NCI-H1092 (cell line): Measurements from ENCODE around the gene SBNO2.

ENCODE experiments used
- DNase-seq: peaks from one replicate; lab custom pipeline; 2025; lab: John Stamatoyannopoulos, UW

The SBNO2 gene

DNA sequence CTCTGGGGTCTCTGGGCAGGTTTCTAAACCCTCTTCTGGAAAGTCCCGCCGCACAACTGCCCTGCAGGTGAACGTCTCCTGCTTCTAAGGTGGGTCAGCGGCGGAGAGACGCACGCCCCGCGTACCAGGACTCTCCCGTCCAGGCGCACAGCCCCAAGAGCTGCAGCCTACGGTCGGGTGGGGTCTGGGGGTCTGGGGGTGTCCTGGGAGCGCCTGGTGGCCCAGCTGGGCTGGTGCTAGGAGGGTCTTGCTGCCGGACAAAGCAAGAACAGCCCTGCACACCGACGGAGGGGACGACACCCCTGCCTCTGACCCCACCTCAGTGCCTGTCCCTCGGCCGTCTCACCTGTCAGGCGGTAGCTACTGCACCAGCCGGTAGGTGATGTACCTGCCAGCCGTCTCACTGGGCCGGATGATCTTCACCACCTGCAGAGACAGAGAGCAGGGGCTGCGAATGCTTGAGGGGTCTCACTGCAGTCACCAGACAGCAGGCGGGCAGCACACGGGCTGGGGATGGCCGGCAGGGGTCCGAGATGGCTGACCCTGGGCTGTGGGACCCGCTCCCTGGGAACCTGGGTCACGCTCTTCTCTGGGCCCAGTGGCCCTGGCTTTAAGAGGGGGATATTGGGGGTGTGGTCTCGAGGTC lies 84.8 kb downstream of the SBNO2 start:
- no peak for DNase-seq

- no peak for DNase-seq
These were observed 85.6 kb downstream of the SBNO2 start for GRCh38 chr19:1088416-1089010.

DNA sequence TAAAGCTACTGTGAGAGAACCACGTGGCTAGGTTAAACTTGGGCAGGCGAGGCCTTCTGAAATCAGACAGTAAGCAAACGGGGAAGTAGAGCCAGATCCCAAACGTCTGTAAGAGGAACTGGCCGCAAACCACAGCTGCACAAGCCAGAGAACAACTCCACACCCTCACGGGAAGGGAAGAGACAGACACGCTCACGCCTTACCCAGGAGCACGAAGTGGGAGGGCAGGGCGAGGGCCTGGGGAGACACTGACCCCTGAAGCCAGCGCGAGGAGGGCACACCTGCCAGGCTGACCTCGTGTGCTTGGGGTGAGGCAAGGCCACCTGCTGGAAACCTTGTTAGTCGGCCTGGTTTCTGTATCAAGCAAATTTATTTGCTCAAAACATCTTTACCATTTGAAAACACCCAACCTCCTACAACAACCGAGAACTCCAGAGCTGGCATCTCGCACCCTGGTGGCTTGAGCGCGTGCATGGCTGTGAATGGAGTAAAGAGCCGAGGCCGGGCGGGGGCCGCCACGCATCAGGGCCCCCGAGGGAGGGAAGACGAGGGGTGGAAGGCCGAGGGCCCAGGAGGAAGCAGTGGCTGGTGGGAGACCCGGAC lies 86.2 kb downstream of the SBNO2 start:
- DNase-seq, result no peak

DNA sequence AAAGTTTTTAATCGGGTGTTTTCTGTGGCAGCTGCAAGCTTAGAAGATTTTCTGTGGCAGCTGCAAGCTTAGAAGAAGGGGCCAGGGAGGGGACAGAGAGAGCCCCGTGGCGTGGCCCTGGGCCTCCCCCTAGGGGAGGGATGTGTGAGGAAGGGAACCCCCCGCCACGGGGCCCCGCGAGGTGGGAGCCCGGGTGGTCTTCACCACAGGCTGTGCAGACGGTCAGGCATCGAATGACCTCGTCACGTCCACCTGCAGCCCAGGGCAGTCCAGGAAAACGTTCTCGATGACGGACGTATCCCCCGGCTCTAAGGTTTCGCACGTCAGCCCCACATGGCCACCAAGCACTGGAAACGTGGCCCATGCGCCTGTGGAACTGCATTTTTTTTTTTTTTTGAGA lies 87.5 kb downstream of the SBNO2 start:
- DNase-seq, result no peak

GRCh38 chr19:1085676-1086442 lies 88.2 kb downstream of the SBNO2 start:
- DNase-seq, result no peak

DNA sequence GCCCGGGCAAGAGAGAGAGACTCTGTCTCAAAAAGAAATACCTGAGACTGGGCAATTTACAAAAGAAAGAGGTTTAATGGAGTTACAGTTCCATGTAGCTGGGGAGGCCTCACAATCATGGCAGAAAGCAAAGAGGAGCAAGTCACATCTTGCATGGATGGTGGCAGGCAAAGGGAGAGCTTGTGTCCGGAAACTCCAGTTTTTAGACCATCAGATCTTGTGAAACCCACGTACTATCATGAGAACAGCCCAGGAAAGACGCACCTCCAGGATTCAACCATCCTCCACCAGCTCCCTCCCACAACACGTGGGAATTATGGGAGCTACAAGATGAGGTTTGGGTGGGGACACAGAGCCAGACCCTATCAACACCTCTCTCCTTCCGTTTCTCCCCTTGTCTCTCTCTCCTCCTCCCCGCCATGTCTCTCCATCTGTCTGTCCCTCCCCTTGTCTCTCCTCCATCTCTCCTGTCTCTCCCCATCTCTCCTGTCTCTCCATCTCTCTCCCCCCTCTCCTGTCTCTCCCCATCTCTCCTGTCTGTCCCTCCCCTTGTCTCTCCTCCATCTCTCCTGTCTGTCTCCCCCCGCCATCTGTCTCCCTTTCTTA lies 88.9 kb downstream of the SBNO2 start:
- no peak for DNase-seq

DNA sequence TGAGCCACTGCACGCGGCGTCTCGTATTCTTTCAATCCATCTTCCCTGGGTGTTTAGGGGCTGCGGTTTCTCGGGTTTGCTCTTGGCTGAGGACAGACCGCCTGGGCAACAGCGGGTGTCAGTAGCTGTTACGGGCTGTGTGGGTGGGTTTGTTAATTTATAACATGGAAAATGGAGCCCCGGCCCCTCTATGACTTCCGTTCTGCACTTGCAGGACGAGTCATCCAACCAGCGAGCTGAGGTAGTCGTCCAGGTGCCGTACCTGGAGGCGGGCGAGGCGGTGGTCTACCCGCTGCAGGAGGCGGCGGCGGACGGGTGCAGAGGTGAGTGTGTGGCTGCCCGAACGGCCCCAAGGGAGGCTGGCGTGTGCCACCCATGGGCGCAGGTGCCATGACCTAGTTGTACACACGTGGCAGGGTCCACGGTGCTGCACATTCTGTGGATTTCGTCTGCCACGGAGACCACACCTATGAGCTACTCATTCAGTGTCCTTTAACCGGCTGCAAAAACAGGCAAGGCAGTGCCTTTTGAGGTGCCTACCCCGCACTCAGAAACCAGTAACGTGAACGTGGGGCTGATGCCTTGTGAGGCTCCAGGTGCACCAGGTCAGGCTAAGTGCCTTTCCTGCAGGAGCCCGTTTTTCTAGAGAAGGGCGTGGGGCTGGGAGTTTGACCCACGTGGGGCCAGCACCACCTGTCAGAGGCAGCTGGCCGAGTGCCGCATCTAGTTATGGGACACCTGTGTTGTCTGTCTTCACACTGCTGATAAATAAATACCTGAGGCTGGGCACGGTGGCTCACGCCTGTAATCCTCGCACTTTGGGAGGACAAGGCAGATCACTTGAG lies 89.8 kb downstream of the SBNO2 start:
- no peak for DNase-seq

- no peak for DNase-seq
These were observed 90.9 kb downstream of the SBNO2 start for GRCh38 chr19:1082928-1083816.

- no peak for DNase-seq
These were observed 91.7 kb downstream of the SBNO2 start for GRCh38 chr19:1082165-1082927.

GRCh38 chr19:1081301-1082164 lies 92.5 kb downstream of the SBNO2 start:
- DNase-seq, result no peak

- DNase-seq, result no peak
These were observed 93.5 kb downstream of the SBNO2 start for GRCh38 chr19:1080360-1081161.

GRCh38 chr19:1079566-1080111 lies 94.4 kb downstream of the SBNO2 start:
- no peak for DNase-seq

DNA sequence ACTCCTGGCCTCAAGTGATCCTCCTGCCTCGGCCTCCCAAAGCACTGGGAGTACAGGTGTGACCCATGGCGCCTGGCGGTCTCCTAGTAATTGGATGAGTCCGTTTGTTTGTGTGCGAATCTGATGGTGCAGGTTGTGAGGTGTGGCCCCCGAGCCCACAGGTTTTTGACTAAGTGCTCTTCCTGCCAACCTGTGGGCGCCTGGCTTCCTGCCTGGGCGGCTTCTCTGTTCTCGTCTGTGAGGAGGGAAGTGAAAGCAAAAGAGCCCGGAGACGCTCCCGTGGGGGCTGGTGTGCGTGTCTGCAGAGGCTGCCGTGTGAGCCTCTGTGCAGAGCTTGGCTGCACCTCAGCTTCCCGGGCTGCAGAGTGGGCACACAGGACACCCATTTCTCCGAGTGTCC lies 97.1 kb downstream of the SBNO2 start:
- DNase-seq, result no peak

GRCh38 chr19:1076046-1076386 lies 98.1 kb downstream of the SBNO2 start:
- no peak for DNase-seq

GRCh38 chr19:1074544-1075283 lies 99.4 kb downstream of the SBNO2 start:
- peak; percentile 78 for DNase-seq

GRCh38 chr19:1073956-1074517 lies 100.0 kb downstream of the SBNO2 start:
- no peak for DNase-seq
